K562 treated with DMSO at 1 percent for 12 hours (cell line): ENCODE results near the gene CD34. TPM values are rescaled to one million over a fixed set of nuclear protein-coding genes. Genes with fewer than 3 reads are reported as not detected.

Source experiments
- total RNA-seq: library from RNA; unstranded; fragments of 300-600 nt; gene quantifications from 2 replicates; pipeline ENCODE4 v1.2.3, GENCODE V29; 2022; ENCODE audit not compliant: insufficient read depth

Gene CD34, protein sequence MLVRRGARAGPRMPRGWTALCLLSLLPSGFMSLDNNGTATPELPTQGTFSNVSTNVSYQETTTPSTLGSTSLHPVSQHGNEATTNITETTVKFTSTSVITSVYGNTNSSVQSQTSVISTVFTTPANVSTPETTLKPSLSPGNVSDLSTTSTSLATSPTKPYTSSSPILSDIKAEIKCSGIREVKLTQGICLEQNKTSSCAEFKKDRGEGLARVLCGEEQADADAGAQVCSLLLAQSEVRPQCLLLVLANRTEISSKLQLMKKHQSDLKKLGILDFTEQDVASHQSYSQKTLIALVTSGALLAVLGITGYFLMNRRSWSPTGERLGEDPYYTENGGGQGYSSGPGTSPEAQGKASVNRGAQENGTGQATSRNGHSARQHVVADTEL
- not detected in 2 replicates for total RNA-seq

GRCh38 chr1:207910591-207911354 lies at the start of gene CD34:
Gene CD34, minus strand, starts transcription at chr1:207911125. Its CDS starts 45 bp downstream, at chr1:207911080.

Other genes with a start within 250 kb of the CD34 start
- gene CD46, start 159.1 kb downstream of the CD34 start, total RNA-seq, result 38.7 and 139 TPM in 2 replicates